ENCODE measurements around the gene HARS2. TPM values are rescaled to one million over a fixed set of nuclear protein-coding genes. Genes with fewer than 3 reads are reported as not detected.
A peak's percentile ranks its signal among the peaks of the same experiment; 100 is the strongest.

HARS2 gene
- total RNA-seq, 2 experiments from 2014 or later = 38.1 to 38.3 TPM

- CTCF ChIA-PET = no interaction called here
- Histone ChIP-seq H3K9me3 (ENCODE audit: control insufficient read depth in 1 of 2, insufficient read depth in 1 of 2, low read length in 2 of 2) (no peaks in the 10 kb centered on the region), H3K4me1 (ENCODE audit: insufficient read depth, low read length) (no peaks in the 10 kb centered on the region), H3K27ac (ENCODE audit: low read depth in 1 of 2, low read length in 2 of 2) (no peak overlapping the region), H3K27me3 (ENCODE audit: control insufficient read depth in 1 of 2, insufficient read depth in 2 of 2, low read length in 2 of 2) (no peaks in the 10 kb centered on the region), H3K4me3 (ENCODE audit: low read length) (no peak overlapping the region), H3K36me3 (ENCODE audit: insufficient read depth, low read length) (peaks cover 78% of the 10 kb centered on the region)
- H3K27ac Mint-ChIP-seq = no peak overlapping the region
- TF ChIP-seq CTCF (IDR thresholded peaks at IDR 0.05) = no peak
- POLR2A ChIA-PET = no interaction called here
- peaks cover 90% of the 10 kb centered on the region for H3K36me3 Mint-ChIP-seq (ENCODE audit: low read depth)
- peaks cover 4% of the 10 kb centered on the region for H3K4me1 Mint-ChIP-seq (ENCODE audit: low read depth)
- H3K9me3 Mint-ChIP-seq = no peaks in the 10 kb centered on the region
- DNase-seq (no peak), ATAC-seq (ENCODE audit: poor library complexity) (no peak)
- intact Hi-C loops (cut with DNase I, micrococcal nuclease) = no loop called here
- H3K27me3 Mint-ChIP-seq = no peaks in the 10 kb centered on the region
- no peak overlapping the region for H3K4me3 Mint-ChIP-seq
These were observed 12.3 kb upstream of the HARS2 start for GRCh38 chr5:140678993-140679392.

GRCh38 chr5:140690376-140690932 is 801 bp upstream of the HARS2 start:
- peaks cover 63% of the 10 kb centered on the region for H3K36me3 Mint-ChIP-seq (ENCODE audit: low read depth)
- H3K4me3 Mint-ChIP-seq = peak overlapping the region; percentile 99
- no peaks in the 10 kb centered on the region for H3K9me3 ChIP-seq (ENCODE audit: control insufficient read depth in 1 of 2, insufficient read depth in 1 of 2, low read length in 2 of 2)
- no peaks in the 10 kb centered on the region for H3K27me3 ChIP-seq (ENCODE audit: control insufficient read depth in 1 of 2, insufficient read depth in 2 of 2, low read length in 2 of 2)
- peaks cover 35% of the 10 kb centered on the region for H3K4me1 Mint-ChIP-seq (ENCODE audit: low read depth)
- H3K27ac ChIP-seq (ENCODE audit: low read depth in 1 of 2, low read length in 2 of 2) = peak overlapping the region; percentile 64 to 90
- POLR2A ChIA-PET = interaction anchor here (0.6 to 3.1 kb wide), 12 partner anchors 10 to 922 kb away, joined by 3 to 36 read pairs (median 10); partner anchors contain the start of genes ANKHD1, APBB3, CD14 and EIF4EBP3
- peak overlapping the region; percentile 97 for H3K27ac Mint-ChIP-seq
- no peak for TF ChIP-seq CTCF (IDR thresholded peaks at IDR 0.05)
- H3K36me3 ChIP-seq (ENCODE audit: insufficient read depth, low read length) = peaks cover 50% of the 10 kb centered on the region
- no peaks in the 10 kb centered on the region for H3K9me3 Mint-ChIP-seq
- peaks cover 28% of the 10 kb centered on the region for H3K4me1 ChIP-seq (ENCODE audit: insufficient read depth, low read length)
- peak overlapping the region; percentile 98 for H3K4me3 ChIP-seq (ENCODE audit: low read length)
- H3K27me3 Mint-ChIP-seq = no peaks in the 10 kb centered on the region
- intact Hi-C loops (cut with DNase I, micrococcal nuclease) = loop anchor here (2.0 to 5.0 kb wide), 3 partner anchors 26 to 290 kb away; partner anchors contain the start of genes ANKHD1 (in 1 of the 2), TMCO6 (in 1 of the 2) and WDR55 (in 1 of the 2)
- CTCF ChIA-PET = interaction anchor here (1.1 to 1.7 kb wide), 3 partner anchors 43 to 446 kb away, joined by 3 to 6 read pairs (median 4); partner anchors contain the start of genes IK and NDUFA2
- ATAC-seq (ENCODE audit: poor library complexity) = no peak
- no peak for DNase-seq

GRCh38 chr5:140694276-140694675 is 3.0 kb downstream of the HARS2 start:
- ChIA-PET POLR2A (no interaction called here), CTCF (no interaction called here)
- DNase-seq (no peak), ATAC-seq (ENCODE audit: poor library complexity) (no peak)
- Histone ChIP-seq H3K27ac (ENCODE audit: low read depth in 1 of 2, low read length in 2 of 2) (no peak overlapping the region), H3K27me3 (ENCODE audit: control insufficient read depth in 1 of 2, insufficient read depth in 2 of 2, low read length in 2 of 2) (no peaks in the 10 kb centered on the region), H3K4me1 (ENCODE audit: insufficient read depth, low read length) (peaks cover 28% of the 10 kb centered on the region), H3K4me3 (ENCODE audit: low read length) (no peak overlapping the region), H3K9me3 (ENCODE audit: control insufficient read depth in 1 of 2, insufficient read depth in 1 of 2, low read length in 2 of 2) (no peaks in the 10 kb centered on the region), H3K36me3 (ENCODE audit: insufficient read depth, low read length) (peaks cover 60% of the 10 kb centered on the region)
- no peaks in the 10 kb centered on the region for H3K9me3 Mint-ChIP-seq
- peaks cover 35% of the 10 kb centered on the region for H3K4me1 Mint-ChIP-seq (ENCODE audit: low read depth)
- intact Hi-C loops (cut with DNase I, micrococcal nuclease) = loop anchor here in 1 of 2 experiments (5.0 kb wide), 1 partner anchor 57 kb away; the partner anchor contains the start of gene TMCO6
- no peaks in the 10 kb centered on the region for H3K27me3 Mint-ChIP-seq
- peak overlapping the region; percentile 39 for H3K4me3 Mint-ChIP-seq
- peaks cover 81% of the 10 kb centered on the region for H3K36me3 Mint-ChIP-seq (ENCODE audit: low read depth)
- H3K27ac Mint-ChIP-seq = peak overlapping the region; percentile 62
- no peak for TF ChIP-seq CTCF (IDR thresholded peaks at IDR 0.05)

Measured in CD4-positive, alpha-beta T cell (primary cell).